Limb (tissue), 2 donors: ENCODE measurements around the gene RASA1.
"Not testable (repeated sequence)": the region's sequence is repeated elsewhere in the genome, so short reads cannot be mapped to it uniquely, and the experiment has no call there.

Experiments used
- DNase-seq, 2 donors: peaks; one replicate each; pipeline ENCODE4 v3.0.0-alpha.2; 2016; ENCODE audit errors: extremely low spot score in 2 of 2

The RASA1 gene

DNA sequence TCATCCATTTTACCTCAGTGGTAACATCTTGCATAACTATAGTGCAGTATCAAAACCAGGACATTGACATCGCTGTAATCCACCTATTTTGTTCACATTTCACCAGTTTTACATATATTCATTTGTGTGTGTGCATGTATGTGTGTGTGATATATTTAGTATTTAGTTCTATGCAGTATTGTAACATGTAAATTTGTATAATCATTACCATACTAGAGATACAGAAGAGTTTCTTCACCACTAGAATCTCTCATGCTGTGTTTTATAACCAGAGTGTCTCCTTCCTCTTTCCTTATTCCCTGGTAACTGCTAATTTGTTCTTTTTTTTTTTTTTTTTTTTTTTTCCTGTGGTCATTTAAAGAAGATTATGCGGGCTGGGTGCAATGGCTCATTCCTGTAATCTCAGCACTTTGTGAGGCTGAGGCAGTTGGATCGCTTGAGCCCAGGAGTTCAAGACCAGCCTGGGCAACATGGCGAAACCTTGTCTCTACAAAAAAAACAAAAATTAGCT, 11.0 kb downstream of the RASA1 start:
- no peak for DNase-seq

DNA sequence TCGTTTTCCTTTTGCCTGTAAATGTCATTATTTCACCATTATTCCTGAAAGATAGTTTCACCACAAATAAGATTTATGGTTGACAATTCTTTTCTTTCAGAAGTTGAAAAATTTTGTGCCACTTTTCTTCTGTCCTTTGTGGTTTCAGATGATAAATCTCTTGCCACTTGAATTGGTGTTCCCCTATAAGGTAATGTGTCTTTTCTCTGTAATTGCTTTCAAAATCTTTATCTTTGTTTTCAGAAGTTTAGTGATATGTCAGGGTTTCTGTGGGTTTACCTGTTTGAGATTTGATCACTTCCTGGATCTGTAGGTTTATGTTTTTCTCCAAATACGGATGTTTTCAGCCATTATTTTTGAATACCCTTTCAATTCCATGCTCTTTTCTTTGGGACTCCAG, 14.6 kb downstream of the RASA1 start:
- DNase-seq = no peak

DNA sequence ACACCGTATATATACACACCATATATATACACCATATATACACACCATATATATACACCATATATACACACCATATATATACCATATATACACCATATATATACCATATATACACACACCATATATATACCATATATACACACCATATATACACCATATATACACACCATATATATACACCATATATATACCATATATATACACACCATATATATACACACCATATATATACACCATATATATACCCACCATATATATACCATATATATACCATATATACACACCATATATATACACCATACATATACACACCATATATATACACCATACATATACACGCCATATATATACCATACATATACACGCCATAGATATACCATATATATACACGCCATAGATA, 19.6 kb downstream of the RASA1 start:
- not testable (repeated sequence) for DNase-seq

DNA sequence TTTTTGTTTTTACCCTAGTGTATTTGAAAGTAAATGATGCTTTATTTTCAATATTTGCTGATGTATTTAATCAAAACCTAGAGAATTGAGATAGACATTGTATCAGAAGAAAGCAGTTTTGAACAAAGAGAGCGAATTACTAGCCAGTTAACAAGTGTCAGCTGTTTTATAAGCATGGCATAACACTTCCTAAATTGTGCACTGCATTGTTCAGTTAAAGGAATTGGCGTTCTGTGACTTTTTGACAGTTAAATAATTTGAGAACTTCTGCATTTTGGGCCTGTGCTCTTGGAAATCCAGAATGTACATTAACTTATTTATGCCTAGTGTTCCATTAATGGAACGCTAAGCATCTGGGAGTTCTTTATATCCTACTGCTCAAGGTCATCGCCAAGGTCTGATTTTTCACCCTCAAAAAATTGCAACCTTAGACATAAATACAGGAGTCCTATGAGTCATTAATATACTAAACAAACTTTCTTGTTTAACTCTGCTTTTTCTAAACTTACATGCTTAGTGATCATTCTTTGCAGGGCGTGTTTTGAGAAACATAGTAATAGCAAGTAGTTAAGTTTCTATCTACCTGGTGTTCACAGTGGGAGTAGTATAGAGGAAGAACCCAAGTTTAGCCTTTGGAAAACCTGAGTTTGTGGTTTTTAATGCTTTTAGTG, 31.1 kb downstream of the RASA1 start:
- DNase-seq = no peak

DNA sequence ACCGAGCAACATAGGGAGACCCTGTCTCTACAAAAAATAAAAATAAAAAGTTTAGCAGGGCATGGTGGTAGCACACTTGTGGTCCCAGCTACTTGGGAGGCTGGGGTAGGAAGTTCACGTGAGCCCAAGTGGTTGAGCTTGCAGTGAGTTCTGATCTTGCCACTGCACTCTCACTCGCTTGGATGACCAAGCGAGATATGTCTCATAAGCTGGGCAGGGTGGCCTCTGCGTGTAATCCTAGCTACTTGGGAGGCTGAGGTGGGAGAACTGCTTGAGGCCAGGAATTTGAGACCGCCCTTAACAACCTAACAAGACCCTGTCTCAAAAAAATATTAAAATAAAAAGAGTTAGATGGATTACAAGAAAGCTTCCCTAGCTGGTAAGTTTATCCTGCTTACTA, 32.5 kb downstream of the RASA1 start:
- no peak for DNase-seq

DNA sequence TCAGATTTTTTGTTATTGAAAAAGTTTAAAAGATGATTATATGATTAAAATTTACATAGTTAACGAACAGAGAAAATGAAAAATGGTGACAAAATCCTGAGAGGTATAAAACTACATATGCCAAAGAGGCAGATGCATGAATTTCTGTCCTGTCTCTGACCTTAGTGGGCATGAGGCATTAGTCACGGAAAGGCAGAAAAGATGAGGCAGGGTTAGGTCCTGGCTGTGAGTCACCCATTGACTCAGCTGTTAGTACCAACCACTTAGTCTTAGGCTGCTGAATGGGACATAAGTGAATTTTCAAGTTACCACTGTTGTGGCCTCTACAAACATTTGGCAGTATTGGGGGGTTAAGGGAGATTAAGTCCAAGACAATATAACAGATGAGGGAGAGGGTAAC, 33.1 kb downstream of the RASA1 start:
- no peak for DNase-seq

GRCh38 chr5:87302061-87302460, 34.4 kb downstream of the RASA1 start:
- no peak for DNase-seq

DNA sequence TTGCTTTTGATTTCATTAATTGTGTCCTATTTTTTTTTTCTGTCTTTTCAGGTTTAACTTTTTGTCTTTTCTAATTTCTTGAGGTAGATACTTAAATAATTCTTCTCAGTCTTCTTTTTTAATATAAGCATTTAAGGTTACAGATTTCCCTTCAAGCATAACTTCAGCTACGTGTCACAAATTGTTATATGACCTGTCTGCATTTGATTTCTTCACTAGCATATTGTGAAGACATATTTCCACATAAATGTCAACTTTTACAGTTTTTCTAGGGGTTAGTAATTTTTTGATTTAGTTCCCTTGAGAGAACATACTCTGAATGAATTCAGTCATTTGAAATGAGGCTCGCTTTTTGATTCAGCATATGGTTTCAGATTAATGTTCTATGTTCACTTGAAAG, 35.6 kb downstream of the RASA1 start:
- no peak for DNase-seq

DNA sequence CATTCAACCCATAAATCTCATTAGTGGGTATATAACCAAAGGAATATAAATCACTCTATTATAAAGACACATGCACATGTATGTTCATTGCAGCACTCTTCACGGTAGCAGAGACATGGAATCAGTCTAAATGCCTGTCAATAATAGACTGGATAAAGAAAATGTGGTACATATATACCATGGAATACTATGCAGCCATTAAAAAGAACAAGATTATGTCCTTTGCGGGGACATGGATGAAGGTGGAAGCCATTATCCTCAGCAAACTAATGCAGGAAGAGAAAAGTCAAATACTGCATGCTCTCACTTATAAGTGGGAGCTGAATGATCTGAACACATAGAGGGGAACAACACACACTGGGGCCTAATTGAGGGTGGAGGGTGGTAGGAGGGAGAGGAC, 38.4 kb downstream of the RASA1 start:
- DNase-seq = not testable (repeated sequence)

GRCh38 chr5:87307796-87308423, 40.2 kb downstream of the RASA1 start:
- DNase-seq = no peak

DNA sequence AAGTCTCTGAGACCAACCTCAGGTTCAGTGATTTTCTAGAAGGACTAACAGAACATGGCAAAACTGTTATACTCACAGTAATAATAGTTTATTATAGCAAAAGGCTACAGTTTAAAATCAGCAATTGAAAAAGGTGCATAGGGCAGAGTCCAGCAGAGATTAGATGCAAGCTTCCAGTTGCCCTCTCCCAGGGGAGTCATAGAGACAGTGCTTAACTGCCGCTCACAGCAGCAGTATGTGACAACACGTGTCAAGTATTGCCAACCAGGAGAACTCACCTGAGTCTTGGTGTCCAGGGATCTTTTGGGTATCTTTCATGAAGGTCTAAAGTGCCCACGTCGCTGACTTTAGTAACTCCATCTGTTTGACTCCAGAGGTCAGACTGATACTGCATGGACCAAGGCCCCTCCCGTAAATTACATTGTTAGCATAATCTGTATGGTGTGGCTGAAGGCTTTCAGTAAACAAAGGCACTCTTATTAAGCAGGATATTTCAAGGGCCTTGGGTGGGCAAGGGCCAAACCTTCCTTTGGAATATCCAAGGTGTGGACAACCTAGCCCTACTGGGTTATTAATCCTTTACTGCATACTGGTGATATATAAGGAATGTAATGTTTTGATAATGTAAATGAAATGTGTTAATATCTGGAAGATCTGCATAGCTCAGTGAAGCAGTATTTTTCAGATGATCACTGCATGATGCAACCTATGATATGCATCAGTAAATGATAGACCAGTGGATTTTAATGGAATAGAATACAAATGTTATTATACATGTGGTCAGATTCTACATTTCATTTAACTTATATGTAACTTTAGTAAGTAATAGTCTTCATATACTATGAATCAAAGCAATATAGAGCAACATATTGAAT, 44.0 kb downstream of the RASA1 start:
- DNase-seq = no peak

DNA sequence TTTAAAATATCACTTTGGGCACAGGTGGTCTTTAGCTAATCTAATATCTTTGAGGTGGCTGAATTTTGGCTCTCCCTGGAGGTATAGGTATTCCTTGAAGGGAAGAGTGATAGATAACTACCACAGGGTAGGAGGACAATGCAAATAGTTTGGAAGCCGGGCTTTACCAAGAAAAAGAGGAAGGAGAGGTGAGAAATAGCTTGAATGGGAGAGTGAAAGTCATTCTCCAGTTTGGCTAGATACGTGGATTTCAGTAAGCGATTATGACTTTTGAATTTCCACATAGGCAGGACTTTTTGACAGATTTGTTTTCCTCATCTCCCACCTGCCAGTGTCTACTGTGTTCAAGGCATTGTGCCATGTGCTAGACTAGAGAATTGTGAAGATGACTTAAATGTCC, 45.5 kb downstream of the RASA1 start:
- no peak for DNase-seq

- no peak for DNase-seq
Measured at GRCh38 chr5:87319469-87319868, 51.8 kb downstream of the RASA1 start.

DNA sequence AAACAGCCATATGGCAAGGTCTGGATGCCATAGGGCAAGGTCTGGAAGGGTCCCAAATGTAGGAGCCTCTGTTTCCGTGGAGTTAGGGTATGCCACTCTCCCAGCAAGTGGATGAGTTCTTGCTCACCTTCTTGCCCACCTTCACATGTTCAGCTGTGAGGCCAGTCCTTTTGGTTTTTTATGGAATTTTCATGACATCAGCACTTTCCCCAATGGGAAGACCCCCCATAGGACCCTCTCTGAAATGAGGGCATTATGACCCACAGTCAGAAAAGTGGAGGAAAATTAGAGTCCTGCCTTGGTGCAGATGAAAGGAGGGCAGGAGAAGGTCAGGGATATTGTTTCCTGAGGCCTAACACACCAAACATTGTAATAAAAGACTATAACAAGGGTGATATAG, 53.9 kb downstream of the RASA1 start:
- no peak for DNase-seq

DNA sequence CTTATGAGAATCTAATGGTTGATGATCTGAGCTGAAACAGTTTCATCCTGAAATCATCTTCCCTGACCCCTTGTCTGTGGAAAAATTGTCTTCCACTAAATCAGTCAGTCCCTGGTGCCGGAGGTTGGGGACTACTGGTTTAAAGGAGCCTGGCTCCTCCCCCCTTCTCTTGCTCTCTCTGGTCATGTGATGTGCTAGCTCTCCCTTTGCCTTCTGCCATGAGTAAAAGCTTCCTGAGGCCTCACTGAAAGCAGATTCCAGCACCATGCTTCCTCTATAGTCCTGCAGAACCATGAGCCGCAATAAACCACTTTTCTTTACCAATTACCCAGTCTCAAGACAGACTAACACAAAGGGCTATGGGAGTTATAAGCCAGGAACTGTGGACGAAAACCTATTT, 54.7 kb downstream of the RASA1 start:
- no peak for DNase-seq

- no peak for DNase-seq
Measured at GRCh38 chr5:87327998-87328397, 60.3 kb downstream of the RASA1 start.

- no peak for DNase-seq
Measured at GRCh38 chr5:87329114-87329513, 61.4 kb downstream of the RASA1 start.

- DNase-seq = no peak
Measured at GRCh38 chr5:87339986-87340385, 72.3 kb downstream of the RASA1 start.

GRCh38 chr5:87340716-87341115, 73.0 kb downstream of the RASA1 start:
- no peak for DNase-seq

DNA sequence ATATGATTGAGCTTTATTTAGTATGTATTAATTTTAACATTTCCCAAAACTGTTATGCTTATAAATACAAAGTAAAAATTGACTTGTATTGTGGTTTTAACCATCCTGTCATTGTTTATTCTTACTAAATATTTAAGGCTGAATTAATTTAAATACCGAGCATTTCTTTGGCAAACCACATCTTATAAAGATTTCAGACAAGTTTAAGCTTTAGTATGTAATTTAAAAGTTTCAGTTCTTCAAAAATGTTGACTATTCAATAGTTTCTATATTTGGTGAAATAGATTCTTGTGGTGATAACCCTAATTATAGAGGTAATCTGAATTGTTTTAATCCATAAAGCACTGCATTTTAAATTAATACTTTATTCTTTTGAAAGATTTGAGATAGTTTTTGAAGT, 79.6 kb downstream of the RASA1 start:
- no peak for DNase-seq

DNA sequence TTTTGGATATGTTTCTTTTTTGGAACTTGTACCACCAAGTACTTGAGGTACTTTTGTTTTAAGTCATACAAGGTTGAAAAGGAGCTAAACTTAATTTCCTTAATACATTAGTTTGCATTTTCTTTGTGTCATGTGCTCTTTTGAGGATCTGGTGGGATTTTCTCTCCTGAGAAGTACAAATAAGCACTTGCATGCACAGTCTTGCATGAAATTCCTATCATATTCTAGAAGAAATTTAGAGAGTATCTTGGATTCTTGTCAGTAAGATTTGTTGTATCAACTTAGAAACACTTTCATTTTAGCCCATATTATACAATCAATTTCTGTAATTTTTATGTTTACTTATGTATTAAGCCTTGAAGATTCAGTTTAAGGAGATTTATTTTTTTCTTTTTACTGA, 80.2 kb downstream of the RASA1 start:
- DNase-seq = no peak

GRCh38 chr5:87354496-87354895, 86.8 kb downstream of the RASA1 start:
- DNase-seq = no peak
